GM13977 (cell line): ENCODE data around the gene TTC33.

Experiments
- DNase-seq: peaks from one replicate; pipeline ENCODE4 v3.0.0; 2012; ENCODE audit warnings: low spot score
- in situ Hi-C: fragments of 300-500 bp; cut with MboI; formaldehyde crosslinking; loops from one replicate; pipeline ENCODE4 v1.12.0; 2022; ENCODE audit warnings: low sequenced_read_pairs, low pct_unique_long_range_greater_than_20kb, mixed read lengths, inconsistent platforms; ENCODE audit not compliant: unreplicated experiment
- TF ChIP-seq, protein P1 (sequence below): IDR thresholded peaks from 2 replicates; pipeline ENCODE4 v1.5.1; 2012; ENCODE audit warnings: mild to moderate bottlenecking, control low read depth; ENCODE audit not compliant: insufficient read depth; ENCODE audit errors: extremely low read depth, missing control alignments

TTC33 gene

DNA sequence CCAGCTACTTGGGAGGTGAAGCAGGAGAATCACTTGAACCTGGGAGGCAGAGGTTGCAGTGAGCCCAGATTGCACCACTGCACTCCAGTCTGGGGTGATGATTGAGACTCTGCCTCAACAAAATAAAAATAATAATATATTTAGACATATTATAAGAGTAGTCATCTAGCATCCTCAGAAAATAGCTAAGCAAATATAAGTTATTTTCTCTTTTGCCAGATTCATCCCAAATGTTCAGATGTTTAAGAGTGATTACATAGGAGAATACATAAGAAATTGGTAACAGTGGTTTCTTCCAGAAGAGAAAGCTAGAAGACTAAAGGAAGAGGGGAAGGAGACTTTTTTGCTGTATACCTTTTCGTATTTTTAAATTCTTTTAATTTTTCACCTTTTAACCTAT lies 22.4 kb upstream of the TTC33 start:
- DNase-seq = no peak
- TF ChIP-seq, protein P1, sequence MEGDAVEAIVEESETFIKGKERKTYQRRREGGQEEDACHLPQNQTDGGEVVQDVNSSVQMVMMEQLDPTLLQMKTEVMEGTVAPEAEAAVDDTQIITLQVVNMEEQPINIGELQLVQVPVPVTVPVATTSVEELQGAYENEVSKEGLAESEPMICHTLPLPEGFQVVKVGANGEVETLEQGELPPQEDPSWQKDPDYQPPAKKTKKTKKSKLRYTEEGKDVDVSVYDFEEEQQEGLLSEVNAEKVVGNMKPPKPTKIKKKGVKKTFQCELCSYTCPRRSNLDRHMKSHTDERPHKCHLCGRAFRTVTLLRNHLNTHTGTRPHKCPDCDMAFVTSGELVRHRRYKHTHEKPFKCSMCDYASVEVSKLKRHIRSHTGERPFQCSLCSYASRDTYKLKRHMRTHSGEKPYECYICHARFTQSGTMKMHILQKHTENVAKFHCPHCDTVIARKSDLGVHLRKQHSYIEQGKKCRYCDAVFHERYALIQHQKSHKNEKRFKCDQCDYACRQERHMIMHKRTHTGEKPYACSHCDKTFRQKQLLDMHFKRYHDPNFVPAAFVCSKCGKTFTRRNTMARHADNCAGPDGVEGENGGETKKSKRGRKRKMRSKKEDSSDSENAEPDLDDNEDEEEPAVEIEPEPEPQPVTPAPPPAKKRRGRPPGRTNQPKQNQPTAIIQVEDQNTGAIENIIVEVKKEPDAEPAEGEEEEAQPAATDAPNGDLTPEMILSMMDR = no peak
- in situ Hi-C loops = no loop called here

DNA sequence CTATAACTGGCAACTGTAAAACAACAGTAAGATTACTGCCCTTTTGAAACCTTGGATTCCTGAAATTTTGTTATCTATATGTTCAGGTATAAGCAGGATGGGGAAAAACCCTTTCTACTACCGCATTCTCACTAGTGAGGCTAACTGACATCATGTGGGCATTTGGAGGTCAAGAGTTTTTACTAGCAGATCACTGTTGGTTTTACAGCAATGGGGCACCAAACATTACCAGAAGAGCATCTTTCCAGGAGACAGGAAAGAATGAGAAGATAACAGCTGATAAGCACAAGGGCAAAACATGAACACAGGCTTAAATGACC lies 20.9 kb upstream of the TTC33 start:
- in situ Hi-C loops = no loop called here
- DNase-seq = no peak
- TF ChIP-seq, protein P1 = no peak

DNA sequence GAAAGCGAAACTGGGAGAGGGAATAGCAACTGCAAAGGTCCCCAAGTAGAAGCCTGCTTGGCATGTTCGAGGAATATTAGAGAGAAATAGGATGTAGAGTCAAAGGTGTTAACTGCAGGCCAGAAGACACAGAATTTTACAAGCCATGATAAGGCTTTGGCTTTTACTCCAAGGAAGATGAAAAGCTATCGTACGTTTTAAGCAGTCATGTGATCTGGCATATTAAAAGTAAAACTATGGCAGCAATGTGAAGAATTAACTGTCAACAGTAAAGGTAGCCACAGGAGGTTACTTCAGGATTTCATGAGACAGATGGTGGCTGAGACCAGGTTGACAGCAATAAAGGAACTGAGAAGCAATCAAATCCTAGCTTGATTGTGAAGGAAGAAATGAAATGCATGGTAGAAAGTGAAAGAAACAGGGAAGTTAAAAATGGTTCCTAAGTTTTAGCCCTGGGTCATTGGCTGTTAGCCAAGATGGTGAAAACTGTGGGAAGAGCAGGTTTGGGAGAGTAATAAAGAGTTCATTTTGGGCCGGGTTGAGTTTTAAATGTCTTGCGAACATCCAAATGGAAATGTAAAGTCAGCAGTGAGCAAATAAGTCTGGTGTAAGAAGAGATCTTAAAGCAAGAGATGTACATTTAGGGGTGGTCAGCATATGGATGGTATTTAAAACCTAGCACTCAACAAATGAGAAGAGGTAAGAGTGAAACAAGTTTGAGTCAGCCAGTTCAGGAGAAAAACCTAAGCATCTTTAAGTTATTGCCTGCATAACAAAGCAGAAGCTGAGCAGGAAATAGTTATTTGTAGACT lies 20.3 kb upstream of the TTC33 start:
- TF ChIP-seq, protein P1 = no peak
- in situ Hi-C loops = no loop called here
- DNase-seq = no peak

DNA sequence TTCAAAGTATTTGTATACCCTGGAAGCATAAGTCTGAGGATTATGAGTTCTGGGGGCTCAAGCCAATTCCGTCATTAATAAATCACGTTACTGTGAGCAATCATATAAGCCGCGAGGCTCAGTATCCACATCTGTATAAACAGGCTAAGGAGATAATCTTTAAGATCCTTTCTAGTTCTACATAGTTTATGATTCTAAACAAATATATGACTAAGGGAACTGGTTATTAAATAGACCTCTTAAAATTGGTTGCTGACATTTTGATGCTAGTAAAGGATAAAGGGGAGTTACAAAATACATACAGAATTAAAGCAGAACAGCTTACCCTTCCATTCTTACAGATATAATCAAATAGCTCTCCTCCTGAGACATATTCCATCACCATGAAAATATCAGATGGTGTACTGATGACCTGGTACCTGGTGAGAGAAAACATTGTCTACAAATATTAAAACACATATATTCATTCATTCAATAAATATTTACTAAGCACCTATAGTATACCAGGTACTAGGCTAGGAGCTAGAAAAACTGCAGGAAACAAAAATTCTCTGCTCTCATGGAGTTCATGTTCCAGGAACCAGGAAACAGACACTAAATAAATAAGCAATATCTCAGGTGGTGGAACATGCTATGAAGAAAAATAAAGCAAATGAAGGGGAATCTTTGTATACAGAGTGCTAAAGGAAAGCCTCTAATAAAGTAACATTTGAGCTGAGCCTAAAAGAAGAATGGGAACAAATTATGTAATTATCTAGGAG lies 19.5 kb upstream of the TTC33 start:
- DNase-seq = no peak
- in situ Hi-C loops = no loop called here
- TF ChIP-seq, protein P1 = no peak

DNA sequence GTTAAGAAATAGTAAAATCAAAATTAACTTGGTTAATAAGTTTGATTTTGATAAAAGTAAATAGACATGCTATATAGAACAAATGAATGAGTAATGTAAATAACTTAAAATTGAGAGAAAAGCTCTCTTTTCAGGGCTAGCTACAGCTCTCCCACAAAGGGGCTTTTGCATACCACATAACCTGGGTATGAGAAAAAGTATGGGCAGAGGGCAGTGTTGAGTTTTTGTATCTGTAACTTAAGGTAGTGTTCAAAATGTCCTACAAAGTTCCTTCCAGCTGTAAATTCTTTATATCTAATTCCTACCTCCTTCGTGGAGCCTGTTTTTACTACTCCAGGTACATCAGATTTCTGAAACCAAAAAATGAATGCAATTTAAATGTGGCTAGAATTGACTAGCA lies 18.9 kb upstream of the TTC33 start:
- in situ Hi-C loops = no loop called here
- TF ChIP-seq, protein P1 = no peak
- DNase-seq = no peak

DNA sequence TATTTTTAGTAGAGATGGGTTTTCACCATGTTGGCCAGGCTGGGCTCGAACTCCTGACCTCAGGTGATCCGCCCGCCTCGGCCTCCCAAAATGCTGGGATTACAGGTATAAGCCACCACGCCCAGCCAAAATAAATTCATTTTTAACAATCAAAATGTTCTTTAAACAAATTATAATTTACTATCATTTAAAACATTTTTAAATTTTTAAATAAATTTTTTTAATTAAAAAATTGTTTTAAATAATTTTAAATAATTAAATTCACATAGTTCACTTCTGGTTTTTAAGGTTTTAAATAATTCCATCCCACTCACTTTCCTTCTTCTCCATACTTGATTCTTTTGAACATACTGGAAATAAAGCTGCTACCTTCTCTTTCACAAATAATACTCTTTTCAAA lies 15.0 kb upstream of the TTC33 start:
- DNase-seq = no peak
- TF ChIP-seq, protein P1 = no peak
- in situ Hi-C loops = no loop called here
